Panc1 (cell line): ENCODE data around the gene ESYT2. TPM values are rescaled to one million over a fixed set of nuclear protein-coding genes. Genes with fewer than 3 reads are reported as not detected.

Experiments used
- ATAC-seq: fragments of 200-7000 bp; cut with Tn5 transposase; 2 replicates; pipeline ENCODE4 v1.9.1; 2020; ENCODE audit warnings: mild to moderate bottlenecking, moderate library complexity
- BruUV-seq: library from RNA; stranded (reverse); fragments of 400-500 nt; replicated peaks from 2 replicates; lab custom pipeline; 2021; lab: Mats Ljungman, UMichigan
- CTCF ChIA-PET: fragments of 300-600 bp; sonication (Branson Sonifier 250); formaldehyde crosslinking; loops from one replicate; lab custom pipeline; 2022; ENCODE audit warnings: antibody characterized with exemption; lab: Charles Lee
- POLR2A ChIA-PET: fragments of 300-600 bp; sonication (Branson Sonifier 250); formaldehyde crosslinking; loops from one replicate; lab custom pipeline; 2022; ENCODE audit warnings: antibody characterized with exemption; lab: Charles Lee
- DNase-seq: peaks from one replicate; pipeline ENCODE4 v3.0.0-alpha.2; 2010; ENCODE audit warnings: low read depth, low spot score
- H3K27ac ChIP-seq: 2 replicates; pipeline ENCODE4 v1.5.1; 2011; ENCODE audit warnings: mild to moderate bottlenecking, low read length, inconsistent platforms
- H3K27me3 ChIP-seq: fragments of 200-500 bp; sonication (Bioruptor generic); 2 replicates; pipeline ENCODE4 v1.6.0; 2014; ENCODE audit warnings: low read length, inconsistent platforms; ENCODE audit not compliant: control insufficient read depth, insufficient read depth
- H3K36me3 ChIP-seq: fragments of 200-500 bp; sonication (Bioruptor generic); 2 replicates; pipeline ENCODE4 v1.5.1; 2014; ENCODE audit warnings: inconsistent platforms, mild to moderate bottlenecking, low read length, moderate library complexity; ENCODE audit not compliant: control insufficient read depth, insufficient read depth
- H3K4me1 ChIP-seq: 2 replicates; pipeline ENCODE4 v1.5.1; 2011; ENCODE audit warnings: inconsistent platforms, mild to moderate bottlenecking, low read length, moderate library complexity; ENCODE audit not compliant: control insufficient read depth, insufficient read depth
- H3K4me3 ChIP-seq, 2 experiments: 2 replicates each; pipeline ENCODE4 v1.5.1; 2011 to 2012; ENCODE audit warnings: low read depth in 2 of 2, low read length in 2 of 2, mild to moderate bottlenecking in 2 of 2, inconsistent platforms in 1 of 2, moderate library complexity in 1 of 2
- H3K9me3 ChIP-seq: fragments of 200-500 bp; sonication (Bioruptor generic); 2 replicates; pipeline ENCODE4 v1.5.1; 2014; ENCODE audit warnings: low read depth, mild to moderate bottlenecking, inconsistent platforms, low read length, moderate library complexity; ENCODE audit not compliant: control insufficient read depth, insufficient read depth
- CTCF ChIP-seq: fragments of 450-650 bp; IDR thresholded peaks from 2 replicates; pipeline ENCODE4 v1.5.1; 2017; ENCODE audit warnings: mild to moderate bottlenecking
- POLR2AphosphoS5 ChIP-seq: IDR thresholded peaks from 2 replicates; pipeline ENCODE4 v1.6.1; 2012; ENCODE audit warnings: mild to moderate bottlenecking, low read depth, low read length, moderate library complexity
- REST ChIP-seq, 2 experiments: IDR thresholded peaks; 2 replicates each; pipeline ENCODE4 v1.6.1; 2011 to 2012; ENCODE audit warnings: low read depth in 2 of 2, control low read depth in 1 of 2, low read length in 1 of 2, mild to moderate bottlenecking in 1 of 2, moderate library complexity in 1 of 2; ENCODE audit not compliant: insufficient read depth in 1 of 2
- SIN3A ChIP-seq: IDR thresholded peaks from 2 replicates; pipeline ENCODE4 v1.6.1; 2012; ENCODE audit warnings: low read depth, mild to moderate bottlenecking, low read length, moderate library complexity, borderline replicate concordance; ENCODE audit not compliant: insufficient read depth
- TCF7L2 ChIP-seq: IDR thresholded peaks from 2 replicates; pipeline ENCODE4 v1.6.1; 2011; ENCODE audit warnings: mild to moderate bottlenecking, low read depth, low read length, inconsistent platforms
- in situ Hi-C: cut with HindIII; loops from 2 replicates; pipeline ENCODE4 v1.10.0; 2016; ENCODE audit warnings: low sequenced_read_pairs, low pct_unique_long_range_greater_than_20kb
- intact Hi-C: fragments of 100-400 bp; cut with micrococcal nuclease; formaldehyde crosslinking; loops from one replicate; pipeline ENCODE4 v1.10.0; 2022; ENCODE audit not compliant: unreplicated experiment
- total RNA-seq: library from RNA; stranded (reverse); gene quantifications from one replicate; pipeline ENCODE4 v1.2.1, GENCODE V29; 2021; ENCODE audit not compliant: unreplicated experiment

Gene ESYT2
- total RNA-seq, 1 experiment from 2014 or later = 92.7 TPM

DNA sequence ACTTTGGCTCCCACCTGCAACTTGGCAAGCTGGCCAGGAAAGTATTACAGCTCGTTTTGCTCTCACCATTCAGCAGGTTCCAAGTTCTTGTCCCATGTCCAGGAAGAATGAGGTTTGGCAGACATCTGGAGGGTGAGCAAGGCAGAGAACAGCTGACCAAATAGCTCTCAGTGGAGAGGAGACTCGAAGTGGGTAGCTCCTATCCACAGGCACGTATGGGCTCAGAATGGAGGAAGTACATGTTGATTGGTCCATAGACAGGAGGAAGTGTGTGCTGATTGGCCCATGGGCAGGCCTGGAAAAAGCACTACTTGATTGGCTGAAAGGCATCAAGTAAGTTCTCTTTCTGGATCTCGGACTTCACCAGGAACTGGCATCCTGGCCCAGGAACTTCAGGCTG is 121.7 kb downstream of the ESYT2 start:
- no peak overlapping the region for H3K27ac ChIP-seq
- ATAC-seq = no peak
- intact Hi-C loops (no loop called here), in situ Hi-C loops (no loop called here)
- no TSS peak for BruUV-seq
- peaks cover 12% of the 10 kb centered on the region for H3K4me1 ChIP-seq
- H3K36me3 ChIP-seq = no peaks in the 10 kb centered on the region
- H3K9me3 ChIP-seq = no peaks in the 10 kb centered on the region; the same call in 1 of the 2 replicates
- ChIA-PET POLR2A (no interaction called here), CTCF (no interaction called here)
- no peaks in the 10 kb centered on the region for H3K27me3 ChIP-seq
- H3K4me3 ChIP-seq = no peak overlapping the region
- no peak for TF ChIP-seq REST (IDR thresholded peaks at IDR 0.05; ENCODE audit: insufficient read depth in 1 of 2, low read depth in 2 of 2, low read length in 1 of 2)
- no peak for TF ChIP-seq SIN3A
- no peak for TF ChIP-seq POLR2AphosphoS5
- TF ChIP-seq TCF7L2 = no peak
- no peak for TF ChIP-seq CTCF
- DNase-seq = no peak

GRCh38 chr7:158706710-158707590 is 122.4 kb downstream of the ESYT2 start:
- Histone ChIP-seq H3K9me3 (no peaks in the 10 kb centered on the region; the same call in 1 of the 2 replicates), H3K36me3 (no peaks in the 10 kb centered on the region), H3K4me3 (no peak overlapping the region), H3K4me1 (peaks cover 15% of the 10 kb centered on the region), H3K27me3 (no peaks in the 10 kb centered on the region), H3K27ac (no peak overlapping the region)
- CTCF ChIA-PET = no interaction called here
- intact Hi-C loops (no loop called here), in situ Hi-C loops (no loop called here)
- POLR2A ChIA-PET = interaction anchor here (0.7 kb wide), 1 partner anchor 10 kb away, joined by 5 read pairs; no protein-coding TSS in a partner anchor
- DNase-seq (no peak), ATAC-seq (no peak)
- no TSS peak for BruUV-seq
- no peak for TF ChIP-seq TCF7L2
- no peak for TF ChIP-seq CTCF
- TF ChIP-seq POLR2AphosphoS5 = no peak
- no peak for TF ChIP-seq SIN3A
